ENCODE results near the gene FAXDC2.
"Not testable (repeated sequence)": the region's sequence is repeated elsewhere in the genome, so short reads cannot be mapped to it uniquely, and the experiment has no call there.

FAXDC2 gene

DNA sequence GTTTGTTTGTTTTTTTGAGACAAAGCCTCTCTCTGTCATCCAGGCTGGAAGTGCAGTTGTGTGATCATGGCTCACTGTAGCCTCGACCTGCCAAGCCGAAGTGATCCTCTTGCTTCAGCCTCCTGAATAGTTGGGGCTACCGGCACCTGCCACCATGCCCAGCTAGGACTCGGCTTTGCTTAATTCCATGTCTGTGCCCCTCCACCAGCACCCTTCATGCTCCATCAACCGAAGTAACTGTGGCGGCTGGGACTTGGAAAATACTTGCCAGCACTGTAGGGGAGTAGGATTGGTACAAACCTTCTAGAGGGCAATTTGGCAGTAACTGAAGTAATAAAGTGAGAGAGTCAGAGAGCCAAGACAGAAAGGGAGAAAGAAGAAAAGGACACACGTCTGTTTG, 19.0 kb downstream of the FAXDC2 start:
- Histone ChIP-seq H3K27ac (ENCODE audit: insufficient read depth, low read length, poor library complexity, severe bottlenecking) (no peak overlapping the region), H3K27me3 (replicated peaks; ENCODE audit: control insufficient read depth, insufficient read depth, low read length, poor library complexity, severe bottlenecking) (no peaks in the 10 kb centered on the region), H3K4me1 (ENCODE audit: control insufficient read depth, insufficient read depth, low read length, poor library complexity, severe bottlenecking) (peaks cover 24% of the 10 kb centered on the region), H3K36me3 (ENCODE audit: control insufficient read depth, insufficient read depth, low read length) (no peaks in the 10 kb centered on the region), H3K9me3 (ENCODE audit: control insufficient read depth, low read length) (no peaks in the 10 kb centered on the region), H3K4me3 (ENCODE audit: insufficient read depth, low read depth, low read length, poor library complexity, severe bottlenecking) (no peak overlapping the region)
- DNase-seq = no peak

DNA sequence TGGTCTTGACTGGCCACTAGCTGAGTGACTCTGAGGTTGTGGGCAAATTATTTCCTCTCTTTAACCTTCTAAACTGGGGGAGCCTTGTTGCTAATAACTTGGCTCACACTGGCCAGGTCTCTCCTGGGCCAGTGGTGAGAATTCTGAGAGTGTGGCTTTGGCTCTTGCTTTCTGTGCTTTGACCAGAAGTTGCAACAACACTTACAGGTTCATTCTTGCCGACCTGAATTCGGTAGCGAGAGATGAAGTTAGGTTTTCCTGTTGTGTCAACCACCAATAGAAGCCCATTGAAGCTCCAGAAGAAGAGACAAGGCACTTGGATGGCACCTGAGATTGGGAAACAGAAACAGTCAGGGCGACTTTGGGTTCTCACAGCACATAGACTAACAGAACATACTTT, 19.8 kb downstream of the FAXDC2 start:
- Histone ChIP-seq H3K36me3 (ENCODE audit: control insufficient read depth, insufficient read depth, low read length) (no peaks in the 10 kb centered on the region), H3K4me3 (ENCODE audit: insufficient read depth, low read depth, low read length, poor library complexity, severe bottlenecking) (no peak overlapping the region), H3K9me3 (ENCODE audit: control insufficient read depth, low read length) (no peaks in the 10 kb centered on the region), H3K4me1 (ENCODE audit: control insufficient read depth, insufficient read depth, low read length, poor library complexity, severe bottlenecking) (peaks cover 24% of the 10 kb centered on the region), H3K27ac (ENCODE audit: insufficient read depth, low read length, poor library complexity, severe bottlenecking) (no peak overlapping the region), H3K27me3 (replicated peaks; ENCODE audit: control insufficient read depth, insufficient read depth, low read length, poor library complexity, severe bottlenecking) (no peaks in the 10 kb centered on the region)
- DNase-seq = no peak

DNA sequence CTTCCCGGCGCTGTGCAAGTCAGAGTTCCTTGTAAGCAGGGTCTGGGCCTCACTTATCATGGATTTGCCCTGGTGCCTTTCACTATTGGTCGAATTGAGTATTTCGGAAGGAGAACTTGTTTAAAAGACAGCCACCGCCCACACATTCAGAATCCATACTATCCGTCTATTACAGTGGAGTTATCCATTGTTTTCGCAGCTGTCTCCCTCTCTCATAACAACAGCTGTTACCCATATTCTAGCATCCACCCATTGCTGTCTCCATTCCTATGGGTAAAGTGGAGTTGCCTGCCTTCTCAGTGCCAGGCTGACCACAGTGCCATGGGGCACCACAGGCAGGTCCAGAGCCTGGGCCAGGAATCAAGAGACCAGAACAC, 20.2 kb downstream of the FAXDC2 start:
- H3K27me3 ChIP-seq (replicated peaks; ENCODE audit: control insufficient read depth, insufficient read depth, low read length, poor library complexity, severe bottlenecking) = no peaks in the 10 kb centered on the region
- DNase-seq = no peak
- H3K9me3 ChIP-seq (ENCODE audit: control insufficient read depth, low read length) = no peaks in the 10 kb centered on the region
- H3K27ac ChIP-seq (ENCODE audit: insufficient read depth, low read length, poor library complexity, severe bottlenecking) = no peak overlapping the region
- peaks cover 24% of the 10 kb centered on the region for H3K4me1 ChIP-seq (ENCODE audit: control insufficient read depth, insufficient read depth, low read length, poor library complexity, severe bottlenecking)
- H3K36me3 ChIP-seq (ENCODE audit: control insufficient read depth, insufficient read depth, low read length) = no peaks in the 10 kb centered on the region
- peak overlapping the region; percentile 1 for H3K4me3 ChIP-seq (ENCODE audit: insufficient read depth, low read depth, low read length, poor library complexity, severe bottlenecking)

DNA sequence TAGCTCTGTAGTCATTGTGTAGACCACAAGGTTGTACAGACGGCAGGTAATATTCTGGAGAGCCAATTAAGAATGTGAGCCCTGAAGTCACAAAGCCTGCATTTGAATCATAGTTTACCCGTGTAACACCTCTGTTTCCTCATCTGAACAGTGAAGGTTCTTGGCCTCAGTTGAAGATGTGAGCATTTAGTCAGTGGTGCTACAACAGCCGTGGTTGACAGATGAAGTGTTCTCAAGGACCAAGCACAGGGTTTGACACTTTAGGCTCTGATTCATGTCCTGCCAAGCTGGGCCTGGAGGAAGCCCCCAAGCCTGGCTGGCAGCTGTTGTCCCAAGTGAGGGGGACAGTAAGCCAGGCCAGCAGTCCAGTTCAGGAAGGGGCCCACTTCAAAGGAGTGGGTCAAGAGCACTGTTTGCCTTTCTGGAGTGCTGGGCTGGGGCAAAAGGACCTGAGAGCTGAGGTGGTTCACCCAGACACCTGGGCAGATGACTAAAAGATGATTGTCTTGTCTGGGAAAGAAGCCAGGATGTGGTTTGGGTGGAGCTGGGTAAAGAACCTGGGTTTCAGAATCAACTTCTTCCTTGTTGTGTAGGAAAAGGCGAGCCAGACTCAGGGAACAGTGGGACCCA, 20.7 kb downstream of the FAXDC2 start:
- Histone ChIP-seq H3K4me3 (ENCODE audit: insufficient read depth, low read depth, low read length, poor library complexity, severe bottlenecking) (peak overlapping the region; percentile 1), H3K36me3 (ENCODE audit: control insufficient read depth, insufficient read depth, low read length) (no peaks in the 10 kb centered on the region), H3K27ac (ENCODE audit: insufficient read depth, low read length, poor library complexity, severe bottlenecking) (peak overlapping the region; percentile 36), H3K4me1 (ENCODE audit: control insufficient read depth, insufficient read depth, low read length, poor library complexity, severe bottlenecking) (peaks cover 24% of the 10 kb centered on the region), H3K27me3 (replicated peaks; ENCODE audit: control insufficient read depth, insufficient read depth, low read length, poor library complexity, severe bottlenecking) (no peaks in the 10 kb centered on the region), H3K9me3 (ENCODE audit: control insufficient read depth, low read length) (no peaks in the 10 kb centered on the region)
- DNase-seq = peak in 1 of 3 donors; percentile 9

DNA sequence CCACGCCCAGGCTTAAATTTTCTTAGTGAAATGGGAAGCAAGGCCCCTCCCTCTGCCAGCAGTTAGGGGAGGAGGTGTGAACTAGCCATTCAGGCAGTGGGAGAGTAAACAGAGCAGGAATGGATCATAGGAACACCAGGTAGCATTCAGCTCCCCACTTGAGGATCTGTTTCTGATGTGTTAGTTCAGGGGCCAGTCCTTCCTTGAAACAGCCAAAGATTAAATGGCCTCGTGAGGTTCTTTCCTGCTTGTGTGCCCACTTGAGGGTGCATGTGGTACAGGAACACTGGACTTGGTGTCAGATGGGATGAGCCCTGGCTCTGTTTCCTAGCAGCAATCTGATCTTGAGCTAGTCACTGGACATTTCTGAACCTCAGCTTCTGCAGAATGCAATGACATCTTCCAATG, 21.2 kb downstream of the FAXDC2 start:
- no peaks in the 10 kb centered on the region for H3K27me3 ChIP-seq (replicated peaks; ENCODE audit: control insufficient read depth, insufficient read depth, low read length, poor library complexity, severe bottlenecking)
- H3K4me1 ChIP-seq (ENCODE audit: control insufficient read depth, insufficient read depth, low read length, poor library complexity, severe bottlenecking) = peaks cover 24% of the 10 kb centered on the region
- no peaks in the 10 kb centered on the region for H3K36me3 ChIP-seq (ENCODE audit: control insufficient read depth, insufficient read depth, low read length)
- no peak for DNase-seq
- H3K9me3 ChIP-seq (ENCODE audit: control insufficient read depth, low read length) = no peaks in the 10 kb centered on the region
- no peak overlapping the region for H3K4me3 ChIP-seq (ENCODE audit: insufficient read depth, low read depth, low read length, poor library complexity, severe bottlenecking)
- H3K27ac ChIP-seq (ENCODE audit: insufficient read depth, low read length, poor library complexity, severe bottlenecking) = peak overlapping the region; percentile 36

DNA sequence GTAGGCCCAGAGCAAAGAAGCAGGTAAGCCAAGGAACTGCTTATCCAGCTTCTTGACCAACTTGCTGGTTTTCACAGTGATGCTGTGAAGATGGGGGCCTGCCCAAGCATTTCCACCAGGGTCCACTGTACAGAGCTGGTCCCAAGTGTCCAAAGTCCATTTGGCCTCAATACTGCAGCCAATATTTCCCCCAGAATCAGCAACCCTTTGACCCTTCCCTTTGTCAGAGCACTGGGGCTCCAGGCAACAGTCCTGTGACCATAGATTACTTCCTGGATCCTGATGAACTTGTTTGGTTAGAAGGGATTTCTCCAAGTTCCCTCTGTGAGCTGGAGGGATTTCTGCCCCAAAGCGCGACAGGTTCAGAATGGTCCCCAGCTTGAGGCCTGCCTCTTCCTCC, 26.3 kb downstream of the FAXDC2 start:
- Histone ChIP-seq H3K27ac (ENCODE audit: insufficient read depth, low read length, poor library complexity, severe bottlenecking) (no peak overlapping the region), H3K36me3 (ENCODE audit: control insufficient read depth, insufficient read depth, low read length) (no peaks in the 10 kb centered on the region), H3K4me3 (ENCODE audit: insufficient read depth, low read depth, low read length, poor library complexity, severe bottlenecking) (no peak overlapping the region), H3K4me1 (ENCODE audit: control insufficient read depth, insufficient read depth, low read length, poor library complexity, severe bottlenecking) (peaks cover 7% of the 10 kb centered on the region), H3K9me3 (ENCODE audit: control insufficient read depth, low read length) (no peaks in the 10 kb centered on the region), H3K27me3 (replicated peaks; ENCODE audit: control insufficient read depth, insufficient read depth, low read length, poor library complexity, severe bottlenecking) (no peaks in the 10 kb centered on the region)
- DNase-seq = no peak

DNA sequence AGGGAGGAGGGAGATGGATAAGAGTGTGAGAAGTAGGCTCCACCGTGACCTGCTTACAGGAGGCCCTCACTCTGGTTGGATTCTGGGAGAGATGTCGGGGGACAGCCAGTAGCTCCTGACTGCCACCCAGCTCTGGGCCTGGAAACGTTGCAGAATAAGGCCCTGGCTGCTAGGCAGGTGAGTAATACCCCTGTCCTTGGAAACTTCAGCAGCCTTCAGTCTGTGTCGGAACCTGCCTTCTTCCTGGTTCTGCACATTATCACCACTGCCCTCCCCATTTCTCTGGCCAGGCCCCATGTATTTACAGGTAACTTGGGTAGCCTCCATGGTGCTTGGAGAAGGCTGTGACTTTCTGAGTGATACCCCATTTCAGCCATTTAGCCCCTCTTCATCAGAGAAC, 26.8 kb downstream of the FAXDC2 start:
- H3K4me1 ChIP-seq (ENCODE audit: control insufficient read depth, insufficient read depth, low read length, poor library complexity, severe bottlenecking) = peaks cover 3% of the 10 kb centered on the region
- no peaks in the 10 kb centered on the region for H3K36me3 ChIP-seq (ENCODE audit: control insufficient read depth, insufficient read depth, low read length)
- no peaks in the 10 kb centered on the region for H3K9me3 ChIP-seq (ENCODE audit: control insufficient read depth, low read length)
- no peaks in the 10 kb centered on the region for H3K27me3 ChIP-seq (replicated peaks; ENCODE audit: control insufficient read depth, insufficient read depth, low read length, poor library complexity, severe bottlenecking)
- H3K27ac ChIP-seq (ENCODE audit: insufficient read depth, low read length, poor library complexity, severe bottlenecking) = no peak overlapping the region
- no peak overlapping the region for H3K4me3 ChIP-seq (ENCODE audit: insufficient read depth, low read depth, low read length, poor library complexity, severe bottlenecking)
- no peak for DNase-seq

DNA sequence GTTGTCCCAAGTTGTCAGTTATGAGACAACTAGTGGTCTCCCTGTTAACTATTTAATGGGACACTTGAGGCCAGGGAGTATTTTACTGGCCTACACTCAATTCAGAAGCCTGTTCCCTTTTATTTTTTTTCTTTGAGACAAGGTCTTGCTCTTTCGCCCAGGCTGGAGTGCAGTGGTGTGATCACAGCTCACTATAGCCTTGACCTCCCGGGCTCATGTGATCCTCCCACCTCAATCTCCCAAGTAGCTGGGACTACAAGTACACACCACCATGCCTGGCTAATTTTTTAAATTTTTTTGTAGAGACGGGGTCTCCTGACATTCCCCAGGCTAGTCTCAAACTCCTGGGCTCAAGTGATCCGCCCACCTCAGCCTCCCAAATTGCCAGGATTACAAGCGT, 27.5 kb downstream of the FAXDC2 start:
- H3K9me3 ChIP-seq (ENCODE audit: control insufficient read depth, low read length); H3K36me3 ChIP-seq (ENCODE audit: control insufficient read depth, insufficient read depth, low read length); H3K4me3 ChIP-seq (ENCODE audit: insufficient read depth, low read depth, low read length, poor library complexity, severe bottlenecking); H3K27me3 ChIP-seq (replicated peaks; ENCODE audit: control insufficient read depth, insufficient read depth, low read length, poor library complexity, severe bottlenecking); H3K4me1 ChIP-seq (ENCODE audit: control insufficient read depth, insufficient read depth, low read length, poor library complexity, severe bottlenecking); H3K27ac ChIP-seq (ENCODE audit: insufficient read depth, low read length, poor library complexity, severe bottlenecking); DNase-seq: not testable (repeated sequence)

DNA sequence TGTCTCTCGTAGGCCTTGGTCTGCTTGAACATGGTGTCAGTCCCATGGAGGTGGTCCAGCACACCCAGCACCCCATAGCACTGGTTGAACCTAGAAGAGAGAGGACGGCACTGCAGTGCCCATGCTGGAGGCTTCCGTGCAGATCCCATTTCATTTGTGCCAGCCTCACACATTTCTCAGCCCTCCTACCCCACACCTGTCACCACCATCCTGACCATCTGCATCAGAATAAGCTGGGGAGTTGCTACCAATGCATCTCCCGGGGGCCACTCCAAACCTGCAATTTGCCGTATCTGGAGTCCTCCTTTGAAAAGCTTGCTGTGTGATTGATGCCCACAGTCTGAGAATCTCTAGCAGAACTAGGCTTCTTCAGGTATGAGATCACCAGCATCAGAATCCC, 30.0 kb downstream of the FAXDC2 start:
- DNase-seq = no peak
- H3K9me3 ChIP-seq (ENCODE audit: control insufficient read depth, low read length) = no peaks in the 10 kb centered on the region
- H3K36me3 ChIP-seq (ENCODE audit: control insufficient read depth, insufficient read depth, low read length) = peaks cover 16% of the 10 kb centered on the region
- H3K4me1 ChIP-seq (ENCODE audit: control insufficient read depth, insufficient read depth, low read length, poor library complexity, severe bottlenecking) = no peaks in the 10 kb centered on the region
- no peak overlapping the region for H3K4me3 ChIP-seq (ENCODE audit: insufficient read depth, low read depth, low read length, poor library complexity, severe bottlenecking)
- no peaks in the 10 kb centered on the region for H3K27me3 ChIP-seq (replicated peaks; ENCODE audit: control insufficient read depth, insufficient read depth, low read length, poor library complexity, severe bottlenecking)
- H3K27ac ChIP-seq (ENCODE audit: insufficient read depth, low read length, poor library complexity, severe bottlenecking) = no peak overlapping the region

DNA sequence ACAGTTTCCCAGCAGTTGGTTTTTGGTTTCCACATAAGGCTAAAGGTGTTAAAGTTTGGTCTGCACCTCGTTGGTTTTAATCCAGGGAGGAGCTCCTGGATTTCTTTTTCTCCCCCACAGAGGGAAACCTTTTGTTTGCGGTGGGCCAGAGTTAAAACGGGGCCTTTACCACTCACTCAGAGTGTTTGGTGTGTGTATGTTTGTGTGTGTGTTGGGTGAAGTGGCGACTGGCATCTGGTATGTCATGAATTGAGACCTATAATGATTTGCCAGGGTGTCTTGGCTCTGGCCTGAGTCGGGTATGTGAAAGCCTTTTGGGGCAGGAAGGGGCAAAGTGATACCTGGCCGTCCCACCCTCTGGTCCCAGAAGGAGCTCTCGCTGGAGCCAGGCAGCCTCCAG, 30.9 kb downstream of the FAXDC2 start:
- no peak overlapping the region for H3K4me3 ChIP-seq (ENCODE audit: insufficient read depth, low read depth, low read length, poor library complexity, severe bottlenecking)
- DNase-seq = no peak
- H3K27me3 ChIP-seq (replicated peaks; ENCODE audit: control insufficient read depth, insufficient read depth, low read length, poor library complexity, severe bottlenecking) = no peaks in the 10 kb centered on the region
- H3K9me3 ChIP-seq (ENCODE audit: control insufficient read depth, low read length) = no peaks in the 10 kb centered on the region
- peaks cover 24% of the 10 kb centered on the region for H3K36me3 ChIP-seq (ENCODE audit: control insufficient read depth, insufficient read depth, low read length)
- no peaks in the 10 kb centered on the region for H3K4me1 ChIP-seq (ENCODE audit: control insufficient read depth, insufficient read depth, low read length, poor library complexity, severe bottlenecking)
- H3K27ac ChIP-seq (ENCODE audit: insufficient read depth, low read length, poor library complexity, severe bottlenecking) = no peak overlapping the region

Data from effector memory CD4-positive, alpha-beta T cell (primary cell).